ENCODE results near the gene FCN2.

Gene FCN2

GRCh38 chr9:134863306-134863902, 17.2 kb upstream of the FCN2 start:
- no peak overlapping the region for H3K4me3 ChIP-seq (ENCODE audit: severe bottlenecking)
- DNase-seq (ENCODE audit: low spot score) = no peak
- H3K36me3 ChIP-seq (ENCODE audit: low read depth) = no peaks in the 10 kb centered on the region
- no peaks in the 10 kb centered on the region for H3K27me3 ChIP-seq (ENCODE audit: insufficient read depth, poor library complexity, severe bottlenecking)
- H3K4me1 ChIP-seq (ENCODE audit: insufficient read depth, poor library complexity, severe bottlenecking) = peaks cover 7% of the 10 kb centered on the region
- no peak for ATAC-seq (ENCODE audit: low read depth)
- TF ChIP-seq, protein P1, sequence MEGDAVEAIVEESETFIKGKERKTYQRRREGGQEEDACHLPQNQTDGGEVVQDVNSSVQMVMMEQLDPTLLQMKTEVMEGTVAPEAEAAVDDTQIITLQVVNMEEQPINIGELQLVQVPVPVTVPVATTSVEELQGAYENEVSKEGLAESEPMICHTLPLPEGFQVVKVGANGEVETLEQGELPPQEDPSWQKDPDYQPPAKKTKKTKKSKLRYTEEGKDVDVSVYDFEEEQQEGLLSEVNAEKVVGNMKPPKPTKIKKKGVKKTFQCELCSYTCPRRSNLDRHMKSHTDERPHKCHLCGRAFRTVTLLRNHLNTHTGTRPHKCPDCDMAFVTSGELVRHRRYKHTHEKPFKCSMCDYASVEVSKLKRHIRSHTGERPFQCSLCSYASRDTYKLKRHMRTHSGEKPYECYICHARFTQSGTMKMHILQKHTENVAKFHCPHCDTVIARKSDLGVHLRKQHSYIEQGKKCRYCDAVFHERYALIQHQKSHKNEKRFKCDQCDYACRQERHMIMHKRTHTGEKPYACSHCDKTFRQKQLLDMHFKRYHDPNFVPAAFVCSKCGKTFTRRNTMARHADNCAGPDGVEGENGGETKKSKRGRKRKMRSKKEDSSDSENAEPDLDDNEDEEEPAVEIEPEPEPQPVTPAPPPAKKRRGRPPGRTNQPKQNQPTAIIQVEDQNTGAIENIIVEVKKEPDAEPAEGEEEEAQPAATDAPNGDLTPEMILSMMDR (IDR thresholded peaks at IDR 0.05; ENCODE audit: poor library complexity, severe bottlenecking) = no peak
- H3K27ac ChIP-seq (ENCODE audit: poor library complexity, severe bottlenecking) = no peak overlapping the region
- peaks cover 2% of the 10 kb centered on the region for H3K9me3 ChIP-seq (ENCODE audit: severe bottlenecking)

GRCh38 chr9:134863941-134864820, 16.4 kb upstream of the FCN2 start:
- H3K36me3 ChIP-seq (ENCODE audit: low read depth) = no peaks in the 10 kb centered on the region
- H3K9me3 ChIP-seq (ENCODE audit: severe bottlenecking) = peaks cover 1% of the 10 kb centered on the region
- peak; percentile 52 for DNase-seq (ENCODE audit: low spot score)
- H3K4me3 ChIP-seq (ENCODE audit: severe bottlenecking) = no peak overlapping the region
- peaks cover under 1% of the 10 kb centered on the region for H3K4me1 ChIP-seq (ENCODE audit: insufficient read depth, poor library complexity, severe bottlenecking)
- TF ChIP-seq, protein P1 (IDR thresholded peaks at IDR 0.05; ENCODE audit: poor library complexity, severe bottlenecking) = no peak
- no peak overlapping the region for H3K27ac ChIP-seq (ENCODE audit: poor library complexity, severe bottlenecking)
- no peak for ATAC-seq (ENCODE audit: low read depth)
- H3K27me3 ChIP-seq (ENCODE audit: insufficient read depth, poor library complexity, severe bottlenecking) = no peaks in the 10 kb centered on the region

DNA sequence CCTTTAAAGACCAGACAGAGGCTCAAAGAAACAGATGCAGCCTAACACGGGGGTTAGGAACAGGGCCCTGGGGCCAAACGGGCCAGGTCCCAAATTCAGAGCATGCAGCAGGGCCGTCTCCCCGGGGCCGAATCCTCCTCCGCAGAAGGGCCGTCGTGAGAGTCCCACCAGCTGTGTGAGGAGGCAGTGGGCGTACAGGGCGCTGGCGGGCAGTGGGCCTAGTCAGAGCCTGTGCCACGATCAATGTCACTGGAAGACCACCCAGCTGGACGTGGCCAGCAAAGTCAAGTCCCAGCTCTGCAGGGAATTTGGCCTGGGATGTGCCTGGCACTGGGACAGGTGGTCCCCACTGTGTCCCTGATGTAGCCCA, 15.8 kb upstream of the FCN2 start:
- H3K4me3 ChIP-seq (ENCODE audit: severe bottlenecking) = no peak overlapping the region
- no peak for DNase-seq (ENCODE audit: low spot score)
- ATAC-seq (ENCODE audit: low read depth) = no peak
- no peaks in the 10 kb centered on the region for H3K4me1 ChIP-seq (ENCODE audit: insufficient read depth, poor library complexity, severe bottlenecking)
- H3K9me3 ChIP-seq (ENCODE audit: severe bottlenecking) = no peaks in the 10 kb centered on the region
- H3K27ac ChIP-seq (ENCODE audit: poor library complexity, severe bottlenecking) = no peak overlapping the region
- H3K27me3 ChIP-seq (ENCODE audit: insufficient read depth, poor library complexity, severe bottlenecking) = no peaks in the 10 kb centered on the region
- TF ChIP-seq, protein P1 (IDR thresholded peaks at IDR 0.05; ENCODE audit: poor library complexity, severe bottlenecking) = no peak
- no peaks in the 10 kb centered on the region for H3K36me3 ChIP-seq (ENCODE audit: low read depth)

GRCh38 chr9:134867917-134868750, 12.5 kb upstream of the FCN2 start:
- Histone ChIP-seq H3K9me3 (ENCODE audit: severe bottlenecking) (no peaks in the 10 kb centered on the region), H3K4me3 (ENCODE audit: severe bottlenecking) (no peak overlapping the region), H3K36me3 (ENCODE audit: low read depth) (no peaks in the 10 kb centered on the region), H3K27me3 (ENCODE audit: insufficient read depth, poor library complexity, severe bottlenecking) (no peaks in the 10 kb centered on the region), H3K4me1 (ENCODE audit: insufficient read depth, poor library complexity, severe bottlenecking) (no peaks in the 10 kb centered on the region), H3K27ac (ENCODE audit: poor library complexity, severe bottlenecking) (no peak overlapping the region)
- TF ChIP-seq, protein P1 (IDR thresholded peaks at IDR 0.05; ENCODE audit: poor library complexity, severe bottlenecking) = no peak
- ATAC-seq (ENCODE audit: low read depth) = no peak
- DNase-seq (ENCODE audit: low spot score) = peak; percentile 51

All from RWPE2 (cell line).